GM12878 (cell line): ENCODE data around the gene GNAQ. TPM values are rescaled to one million over a fixed set of nuclear protein-coding genes. Genes with fewer than 3 reads are reported as not detected.

Source experiments
- ATAC-seq: fragments of 200-7000 bp; cut with Tn5 transposase; 3 replicates; pipeline ENCODE4 v1.9.1; 2020; ENCODE audit warnings: mild to moderate bottlenecking, moderate library complexity
- BruUV-seq: library from RNA; stranded (reverse); fragments of 400-500 nt; replicated peaks from 2 replicates; lab custom pipeline; 2021; lab: Mats Ljungman, UMichigan
- CTCF ChIA-PET: fragments of 300-600 bp; sonication (Branson Sonifier 250); formaldehyde crosslinking; extraction: SDS; loops from one replicate; lab custom pipeline; 2021; ENCODE audit warnings: inconsistent platforms; lab: Yijun Ruan, JAX
- POLR2A ChIA-PET: fragments of 350-600 bp; formaldehyde crosslinking; extraction: SDS; loops from one replicate; lab custom pipeline; 2021; ENCODE audit warnings: inconsistent platforms; lab: Charles Lee
- RAD21 ChIA-PET: fragments of 300-600 bp; sonication (Branson Sonifier 250); formaldehyde crosslinking; loops from one replicate; lab custom pipeline; 2023; ENCODE audit warnings: antibody characterized with exemption; ENCODE audit not compliant: unreplicated experiment; lab: Charles Lee
- SMC1A ChIA-PET: fragments of 300-600 bp; sonication (Branson Sonifier 250); formaldehyde crosslinking; loops from one replicate; lab custom pipeline; 2023; ENCODE audit not compliant: unreplicated experiment, uncharacterized antibody; lab: Charles Lee
- DNase-seq: peaks from one replicate; pipeline ENCODE4 v3.0.0-alpha.2; 2011; ENCODE audit warnings: low read depth, low spot score
- FAIRE-seq: peaks from 3 replicates; lab custom pipeline; 2011; peaks lifted over from hg19 to GRCh38; lab: Jason Lieb, UNC
- H2AFZ ChIP-seq: 2 replicates; pipeline ENCODE4 v1.6.0; 2011; ENCODE audit warnings: low read depth, low read length, control low read depth; ENCODE audit not compliant: control insufficient read depth
- H3K27ac ChIP-seq: 2 replicates; pipeline ENCODE4 v1.5.1; 2011; ENCODE audit warnings: control low read depth; ENCODE audit not compliant: control insufficient read depth, insufficient read depth
- H3K27me3 ChIP-seq, 2 experiments: replicated peaks in 1 of 2; 2 replicates each; pipeline versions ENCODE4 v1.6.0 to v1.6.1; 2011; ENCODE audit warnings: low read length in 1 of 2; ENCODE audit not compliant: control insufficient read depth in 2 of 2, insufficient read depth in 2 of 2
- H3K36me3 ChIP-seq, 2 experiments: 2 replicates each; pipeline ENCODE4 v1.5.1; 2011; ENCODE audit warnings: low read length in 1 of 2; ENCODE audit not compliant: control insufficient read depth in 2 of 2, insufficient read depth in 2 of 2
- H3K4me1 ChIP-seq: 2 replicates; pipeline ENCODE4 v1.6.1; 2011; ENCODE audit warnings: mild to moderate bottlenecking, low read length, moderate library complexity, mixed read lengths; ENCODE audit not compliant: control insufficient read depth, insufficient read depth
- H3K4me2 ChIP-seq: 2 replicates; pipeline ENCODE4 v1.6.0; 2011; ENCODE audit warnings: control low read depth; ENCODE audit not compliant: control insufficient read depth, insufficient read depth
- H3K4me3 ChIP-seq: fragments of 200-600 bp; sonication (generic); 2 replicates; pipeline ENCODE4 v1.5.1; 2016
- H3K79me2 ChIP-seq: 2 replicates; pipeline ENCODE4 v1.6.0; 2011; ENCODE audit warnings: low read length; ENCODE audit not compliant: control insufficient read depth, insufficient read depth
- H3K9ac ChIP-seq: 2 replicates; pipeline ENCODE4 v1.8.0; 2011; ENCODE audit warnings: low read length, control low read depth, mixed read lengths; ENCODE audit not compliant: control insufficient read depth, insufficient read depth
- H3K9me3 ChIP-seq: replicated peaks from 3 replicates; pipeline ENCODE4 v1.5.1; 2011; ENCODE audit warnings: mild to moderate bottlenecking, low read length; ENCODE audit not compliant: control insufficient read depth, insufficient read depth
- H4K20me1 ChIP-seq: 2 replicates; pipeline ENCODE4 v1.6.0; 2011; ENCODE audit not compliant: control insufficient read depth, insufficient read depth
- BCL11A ChIP-seq: IDR thresholded peaks from 2 replicates; pipeline ENCODE4 v1.6.1; 2011; ENCODE audit warnings: low read depth, low read length
- CHD1 ChIP-seq: IDR thresholded peaks from 2 replicates; pipeline ENCODE4 v1.6.1; 2012; ENCODE audit warnings: low read depth, low read length, improper control_type of control experiment
- CREB1 ChIP-seq: IDR thresholded peaks from 2 replicates; pipeline ENCODE4 v1.6.1; 2012; ENCODE audit warnings: low read depth, mild to moderate bottlenecking, inconsistent platforms
- GATAD2B ChIP-seq: fragments of 450-650 bp; conservative IDR thresholded peaks from 2 replicates; pipeline ENCODE4 v1.6.1; 2017; ENCODE audit warnings: low read depth, mild to moderate bottlenecking, moderate library complexity
- HDAC2 ChIP-seq: fragments of 200-600 bp; sonication (generic); IDR thresholded peaks from 2 replicates; pipeline ENCODE4 v1.6.1; 2017
- MTA2 ChIP-seq: fragments of 450-650 bp; IDR thresholded peaks from 2 replicates; pipeline ENCODE4 v1.6.1; 2016; ENCODE audit warnings: low read depth, mild to moderate bottlenecking, moderate library complexity
- NR2C1 ChIP-seq: fragments of 450-650 bp; IDR thresholded peaks from 2 replicates; pipeline ENCODE4 v1.6.1; 2017; ENCODE audit warnings: antibody characterized with exemption, mild to moderate bottlenecking, moderate library complexity
- NR2F1 ChIP-seq: fragments of 450-650 bp; conservative IDR thresholded peaks from 2 replicates; pipeline ENCODE4 v1.6.1; 2017; ENCODE audit warnings: mild to moderate bottlenecking
- POLR2AphosphoS5 ChIP-seq: IDR thresholded peaks from 2 replicates; pipeline ENCODE4 v1.6.1; 2011; ENCODE audit warnings: mild to moderate bottlenecking, low read length, inconsistent platforms
- RBBP5 ChIP-seq: fragments of 200-600 bp; sonication (generic); conservative IDR thresholded peaks from 2 replicates; pipeline ENCODE4 v1.6.1; 2016
- ZBED1 ChIP-seq: IDR thresholded peaks from 2 replicates; pipeline ENCODE4 v1.6.1; 2016; ENCODE audit warnings: borderline replicate concordance
- WGBS: methylation state at CpG from one replicate; pipeline ENCODE4 v1.1.6; 2016; ENCODE audit warnings: low lambda C conversion rate; ENCODE audit not compliant: insufficient replicate concordance, insufficient coverage; ENCODE audit errors: missing lambda C conversion rate; 5-methylcytosine and 5-hydroxymethylcytosine counted together
- in situ Hi-C: fragments of 300-500 bp; cut with MboI; formaldehyde crosslinking; loops from 9 replicates; pipeline ENCODE4 v1.14.3; 2018; ENCODE audit warnings: mixed read lengths
- intact Hi-C: fragments of 100-400 bp; cut with micrococcal nuclease; formaldehyde crosslinking; loops from one replicate; pipeline ENCODE4 v1.14.2; 2022; ENCODE audit not compliant: unreplicated experiment
- polyA plus RNA-seq, 11 experiments: library from polyadenylated mRNA; depleted of rRNA in 4 of 11; unstranded in 6 of 11; stranded (reverse) in 5 of 11; fragments of >200 nt; fragmentation: Nextera tagmentation in 4 of 11; fragmentation: Illumina TruSeq in 1 of 11; extraction: Ambion mirVana in 4 of 11; extraction: Trizol in 1 of 11; gene quantifications; 1 replicate in 1 of 11; 2 replicates in 10 of 11; pipeline versions ENCODE4 v1.2.1 to v1.2.3, GENCODE V29; 2011 to 2016; ENCODE audit warnings: inconsistent platforms in 2 of 11, missing spikeins in 2 of 11, low read depth in 1 of 11
- total RNA-seq, 4 experiments: library from RNA; depleted of rRNA in 3 of 4; stranded (reverse); fragments of >200 nt in 3 of 4; fragmentation: Illumina TruSeq in 1 of 4; extraction: Trizol in 1 of 4; gene quantifications; 2 replicates each; pipeline versions ENCODE4 v1.2.1 to v1.2.3, GENCODE V29; 2013 to 2021
- TF ChIP-seq, protein P1 (sequence below): fragments of 450-650 bp; IDR thresholded peaks from 2 replicates; pipeline ENCODE4 v1.6.1; 2017; ENCODE audit warnings: low read depth, mild to moderate bottlenecking, moderate library complexity

GNAQ gene
- total and polyA plus RNA-seq, 10 of the 15 experiments (the other 5 are each of a cell fraction or from before 2014, with no cell fraction given), result 0.15 to 47.2 (median 0.49) TPM

DNA sequence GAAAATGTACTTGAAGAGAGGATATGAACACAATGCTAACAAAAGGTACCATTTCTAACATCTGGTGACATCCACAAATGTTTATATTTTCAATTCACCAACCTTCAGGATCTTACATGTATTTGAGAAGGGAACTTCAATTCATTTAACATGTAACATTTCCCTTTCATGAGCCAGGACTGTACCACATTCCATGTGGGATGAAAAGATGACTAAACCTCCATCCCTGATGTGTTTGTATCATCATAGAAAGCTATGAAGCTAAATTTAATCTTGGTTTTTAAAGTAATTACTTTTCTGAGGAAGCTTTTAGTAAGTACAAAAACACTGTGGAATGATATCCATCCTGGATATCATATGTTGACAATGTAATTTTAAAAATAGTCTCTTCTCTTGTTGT lies 305.3 kb downstream of the GNAQ start (continued):
- TF ChIP-seq MTA2, result no peak

DNA sequence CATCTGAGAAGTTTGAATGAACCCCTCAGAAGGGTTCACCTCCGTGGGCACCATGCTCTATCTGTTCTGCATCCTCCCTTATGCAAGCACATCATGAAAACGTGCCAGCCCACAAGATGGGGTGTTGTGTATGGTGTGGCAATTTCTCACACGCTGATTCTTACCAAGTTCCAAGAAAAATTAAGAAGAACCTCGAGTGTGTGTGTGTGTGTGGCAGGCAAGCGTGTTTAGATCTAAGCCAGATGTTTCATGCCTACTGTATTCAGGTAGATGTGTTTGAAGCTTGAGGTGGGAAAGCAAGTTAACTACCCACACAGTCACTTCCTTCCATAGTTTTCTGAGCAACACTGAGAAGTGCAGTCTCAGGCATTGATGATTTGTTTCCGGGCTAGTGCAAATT lies 305.8 kb downstream of the GNAQ start:
- Histone ChIP-seq H3K4me2 (no peak overlapping the region), H4K20me1 (no peaks in the 10 kb centered on the region), H3K9me3 (no peaks in the 10 kb centered on the region; the same call in 2 of the 3 replicates), H3K4me1 (no peaks in the 10 kb centered on the region), H3K36me3 (no peaks in the 10 kb centered on the region), H3K79me2 (no peaks in the 10 kb centered on the region), H2AFZ (no peak overlapping the region), H3K27me3 (no peaks in the 10 kb centered on the region), H3K27ac (no peak overlapping the region), H3K4me3 (no peak overlapping the region), H3K9ac (no peak overlapping the region)
- no peak for ATAC-seq
- intact Hi-C loops, result no loop called here
- no TSS peak for BruUV-seq
- FAIRE-seq, result no peak
- POLR2A ChIA-PET, result no interaction called here
- RAD21 ChIA-PET, result no interaction called here
- SMC1A ChIA-PET, result no interaction called here
- DNase-seq, result no peak
- no peak for TF ChIP-seq NR2C1
- no peak for TF ChIP-seq NR2F1
- no peak for TF ChIP-seq RBBP5
- TF ChIP-seq, protein P1, sequence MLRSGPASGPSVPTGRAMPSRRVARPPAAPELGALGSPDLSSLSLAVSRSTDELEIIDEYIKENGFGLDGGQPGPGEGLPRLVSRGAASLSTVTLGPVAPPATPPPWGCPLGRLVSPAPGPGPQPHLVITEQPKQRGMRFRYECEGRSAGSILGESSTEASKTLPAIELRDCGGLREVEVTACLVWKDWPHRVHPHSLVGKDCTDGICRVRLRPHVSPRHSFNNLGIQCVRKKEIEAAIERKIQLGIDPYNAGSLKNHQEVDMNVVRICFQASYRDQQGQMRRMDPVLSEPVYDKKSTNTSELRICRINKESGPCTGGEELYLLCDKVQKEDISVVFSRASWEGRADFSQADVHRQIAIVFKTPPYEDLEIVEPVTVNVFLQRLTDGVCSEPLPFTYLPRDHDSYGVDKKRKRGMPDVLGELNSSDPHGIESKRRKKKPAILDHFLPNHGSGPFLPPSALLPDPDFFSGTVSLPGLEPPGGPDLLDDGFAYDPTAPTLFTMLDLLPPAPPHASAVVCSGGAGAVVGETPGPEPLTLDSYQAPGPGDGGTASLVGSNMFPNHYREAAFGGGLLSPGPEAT, result no peak
- no peak for TF ChIP-seq CHD1
- no peak for TF ChIP-seq HDAC2
- TF ChIP-seq GATAD2B, result no peak
- TF ChIP-seq POLR2AphosphoS5, result no peak
- no peak for TF ChIP-seq CREB1
- TF ChIP-seq ZBED1, result no peak
- TF ChIP-seq BCL11A, result no peak
- in situ Hi-C loops, result no loop called here
- CTCF ChIA-PET, result no interaction called here
- WGBS, result 13% methylated on average over 6 of the region's 6 CpGs
